Measurements from ENCODE around the gene FKBP14. TPM values are rescaled to one million over a fixed set of nuclear protein-coding genes. Genes with fewer than 3 reads are reported as not detected.

FKBP14 gene
- total and polyA plus RNA-seq, 9 of the 15 experiments (the other 6 are each of a cell fraction or from before 2014, with no cell fraction given): 5.3 to 27.9 (median 14.3) TPM

DNA sequence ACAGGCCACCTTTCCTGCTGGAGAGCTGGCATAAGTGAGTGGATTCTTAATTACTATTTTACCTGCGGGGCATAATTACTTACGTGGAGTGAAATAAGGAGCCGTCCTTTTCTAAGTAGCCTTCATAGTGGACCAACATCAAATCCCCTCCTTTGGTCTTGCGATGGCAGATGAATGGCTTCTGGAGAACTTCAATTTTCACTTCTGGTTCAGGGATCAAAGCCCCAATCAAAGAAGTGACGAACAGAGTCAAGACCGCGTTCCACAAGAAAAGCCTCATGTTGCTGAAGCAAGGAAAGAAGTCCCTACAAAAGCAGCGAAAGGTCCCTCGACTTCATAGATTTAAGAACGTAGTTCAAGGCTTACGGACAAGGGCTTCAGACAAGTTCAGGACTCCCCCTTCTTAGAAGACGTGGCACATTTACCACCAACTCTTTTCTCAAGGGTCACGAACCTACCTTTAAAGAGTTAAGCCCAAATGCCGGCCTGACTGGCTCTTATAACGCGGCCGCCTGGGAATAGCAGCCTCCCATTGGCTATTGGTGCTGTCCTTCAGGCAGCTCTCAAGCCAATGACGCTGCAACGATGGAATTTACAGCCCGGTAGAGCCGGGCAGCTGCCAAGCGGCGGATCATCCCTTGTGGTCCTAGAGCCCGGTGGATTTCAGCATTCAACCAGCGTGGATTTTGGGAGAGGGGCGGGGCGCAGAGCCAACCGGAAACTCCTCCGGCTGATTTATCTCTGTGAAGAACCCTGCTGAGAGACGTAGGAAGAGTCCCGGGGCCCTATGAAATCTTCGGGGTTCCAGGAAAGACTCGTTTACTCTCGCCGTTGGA, at the start of gene FKBP14 (continued):
- TF ChIP-seq, protein P1, sequence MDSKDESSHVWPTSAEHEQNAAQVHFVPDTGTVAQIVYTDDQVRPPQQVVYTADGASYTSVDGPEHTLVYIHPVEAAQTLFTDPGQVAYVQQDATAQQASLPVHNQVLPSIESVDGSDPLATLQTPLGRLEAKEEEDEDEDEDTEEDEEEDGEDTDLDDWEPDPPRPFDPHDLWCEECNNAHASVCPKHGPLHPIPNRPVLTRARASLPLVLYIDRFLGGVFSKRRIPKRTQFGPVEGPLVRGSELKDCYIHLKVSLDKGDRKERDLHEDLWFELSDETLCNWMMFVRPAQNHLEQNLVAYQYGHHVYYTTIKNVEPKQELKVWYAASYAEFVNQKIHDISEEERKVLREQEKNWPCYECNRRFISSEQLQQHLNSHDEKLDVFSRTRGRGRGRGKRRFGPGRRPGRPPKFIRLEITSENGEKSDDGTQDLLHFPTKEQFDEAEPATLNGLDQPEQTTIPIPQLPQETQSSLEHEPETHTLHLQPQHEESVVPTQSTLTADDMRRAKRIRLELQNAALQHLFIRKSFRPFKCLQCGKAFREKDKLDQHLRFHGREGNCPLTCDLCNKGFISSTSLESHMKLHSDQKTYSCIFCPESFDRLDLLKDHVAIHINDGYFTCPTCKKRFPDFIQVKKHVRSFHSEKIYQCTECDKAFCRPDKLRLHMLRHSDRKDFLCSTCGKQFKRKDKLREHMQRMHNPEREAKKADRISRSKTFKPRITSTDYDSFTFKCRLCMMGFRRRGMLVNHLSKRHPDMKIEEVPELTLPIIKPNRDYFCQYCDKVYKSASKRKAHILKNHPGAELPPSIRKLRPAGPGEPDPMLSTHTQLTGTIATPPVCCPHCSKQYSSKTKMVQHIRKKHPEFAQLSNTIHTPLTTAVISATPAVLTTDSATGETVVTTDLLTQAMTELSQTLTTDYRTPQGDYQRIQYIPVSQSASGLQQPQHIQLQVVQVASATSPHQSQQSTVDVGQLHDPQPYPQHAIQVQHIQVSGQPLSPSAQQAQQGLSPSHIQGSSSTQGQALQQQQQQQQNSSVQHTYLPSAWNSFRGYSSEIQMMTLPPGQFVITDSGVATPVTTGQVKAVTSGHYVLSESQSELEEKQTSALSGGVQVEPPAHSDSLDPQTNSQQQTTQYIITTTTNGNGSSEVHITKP (IDR thresholded peaks at IDR 0.05; ENCODE audit: partially characterized antibody): peak; percentile 73
- TF ChIP-seq, protein P2, sequence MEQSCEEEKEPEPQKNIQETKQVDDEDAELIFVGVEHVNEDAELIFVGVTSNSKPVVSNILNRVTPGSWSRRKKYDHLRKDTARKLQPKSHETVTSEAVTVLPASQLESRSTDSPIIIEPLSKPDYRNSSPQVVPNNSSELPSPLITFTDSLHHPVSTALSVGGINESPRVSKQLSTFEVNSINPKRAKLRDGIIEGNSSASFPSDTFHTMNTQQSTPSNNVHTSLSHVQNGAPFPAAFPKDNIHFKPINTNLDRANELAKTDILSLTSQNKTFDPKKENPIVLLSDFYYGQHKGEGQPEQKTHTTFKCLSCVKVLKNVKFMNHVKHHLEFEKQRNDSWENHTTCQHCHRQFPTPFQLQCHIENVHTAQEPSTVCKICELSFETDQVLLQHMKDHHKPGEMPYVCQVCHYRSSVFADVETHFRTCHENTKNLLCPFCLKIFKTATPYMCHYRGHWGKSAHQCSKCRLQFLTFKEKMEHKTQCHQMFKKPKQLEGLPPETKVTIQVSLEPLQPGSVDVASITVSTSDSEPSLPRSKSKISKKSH (CRISPR knock-in tag; IDR thresholded peaks at IDR 0.05): no peak
- TF ChIP-seq MAZ (CRISPR knock-in tag; conservative IDR thresholded peaks at IDR 0.05 in 1 of 2, IDR thresholded peaks at IDR 0.05 in 1 of 2): peak; percentile 68 to 91; a peak in 3 of 4 replicates
- no peak for TF ChIP-seq SETDB1 (IDR thresholded peaks at IDR 0.05; ENCODE audit: low read length)
- TF ChIP-seq ZNF707 (CRISPR knock-in tag; conservative IDR thresholded peaks at IDR 0.05): no peak
- TF ChIP-seq CSDE1 (IDR thresholded peaks at IDR 0.05): 0 out of 4 replicates have a peak, but pooled peaks of 1 of the 2 experiments have one; percentile 31
- no peak for TF ChIP-seq KAT8 (IDR thresholded peaks at IDR 0.05; ENCODE audit: low read depth)
- TF ChIP-seq ZNF174 (CRISPR knock-in tag; IDR thresholded peaks at IDR 0.05): no peak
- TF ChIP-seq NFRKB (IDR thresholded peaks at IDR 0.05; ENCODE audit: low read depth): 0 out of 2 replicates have a peak, but pooled peaks have one; percentile 42
- TF ChIP-seq, protein P3, sequence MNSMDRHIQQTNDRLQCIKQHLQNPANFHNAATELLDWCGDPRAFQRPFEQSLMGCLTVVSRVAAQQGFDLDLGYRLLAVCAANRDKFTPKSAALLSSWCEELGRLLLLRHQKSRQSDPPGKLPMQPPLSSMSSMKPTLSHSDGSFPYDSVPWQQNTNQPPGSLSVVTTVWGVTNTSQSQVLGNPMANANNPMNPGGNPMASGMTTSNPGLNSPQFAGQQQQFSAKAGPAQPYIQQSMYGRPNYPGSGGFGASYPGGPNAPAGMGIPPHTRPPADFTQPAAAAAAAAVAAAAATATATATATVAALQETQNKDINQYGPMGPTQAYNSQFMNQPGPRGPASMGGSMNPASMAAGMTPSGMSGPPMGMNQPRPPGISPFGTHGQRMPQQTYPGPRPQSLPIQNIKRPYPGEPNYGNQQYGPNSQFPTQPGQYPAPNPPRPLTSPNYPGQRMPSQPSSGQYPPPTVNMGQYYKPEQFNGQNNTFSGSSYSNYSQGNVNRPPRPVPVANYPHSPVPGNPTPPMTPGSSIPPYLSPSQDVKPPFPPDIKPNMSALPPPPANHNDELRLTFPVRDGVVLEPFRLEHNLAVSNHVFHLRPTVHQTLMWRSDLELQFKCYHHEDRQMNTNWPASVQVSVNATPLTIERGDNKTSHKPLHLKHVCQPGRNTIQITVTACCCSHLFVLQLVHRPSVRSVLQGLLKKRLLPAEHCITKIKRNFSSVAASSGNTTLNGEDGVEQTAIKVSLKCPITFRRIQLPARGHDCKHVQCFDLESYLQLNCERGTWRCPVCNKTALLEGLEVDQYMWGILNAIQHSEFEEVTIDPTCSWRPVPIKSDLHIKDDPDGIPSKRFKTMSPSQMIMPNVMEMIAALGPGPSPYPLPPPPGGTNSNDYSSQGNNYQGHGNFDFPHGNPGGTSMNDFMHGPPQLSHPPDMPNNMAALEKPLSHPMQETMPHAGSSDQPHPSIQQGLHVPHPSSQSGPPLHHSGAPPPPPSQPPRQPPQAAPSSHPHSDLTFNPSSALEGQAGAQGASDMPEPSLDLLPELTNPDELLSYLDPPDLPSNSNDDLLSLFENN (IDR thresholded peaks at IDR 0.05; ENCODE audit: low read depth in 2 of 2, low read length in 2 of 2): peak in 1 of 2 experiments; percentile 8; a peak in 1 of 4 replicates
- peak in 1 of 2 experiments; percentile 64; a peak in 1 of 4 replicates for TF ChIP-seq HDAC1 (IDR thresholded peaks at IDR 0.05)
- TF ChIP-seq, protein P4, sequence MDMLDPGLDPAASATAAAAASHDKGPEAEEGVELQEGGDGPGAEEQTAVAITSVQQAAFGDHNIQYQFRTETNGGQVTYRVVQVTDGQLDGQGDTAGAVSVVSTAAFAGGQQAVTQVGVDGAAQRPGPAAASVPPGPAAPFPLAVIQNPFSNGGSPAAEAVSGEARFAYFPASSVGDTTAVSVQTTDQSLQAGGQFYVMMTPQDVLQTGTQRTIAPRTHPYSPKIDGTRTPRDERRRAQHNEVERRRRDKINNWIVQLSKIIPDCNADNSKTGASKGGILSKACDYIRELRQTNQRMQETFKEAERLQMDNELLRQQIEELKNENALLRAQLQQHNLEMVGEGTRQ (CRISPR knock-in tag; IDR thresholded peaks at IDR 0.05): no peak
- peak in 1 of 2 experiments; percentile 80; a peak in 2 of 4 replicates for TF ChIP-seq TEAD1 (CRISPR knock-in tag; IDR thresholded peaks at IDR 0.05)
